Panc1 (cell line): Measurements from ENCODE around the gene ANKRD17.

ENCODE experiments used
- POLR2AphosphoS5 ChIP-seq: IDR thresholded peaks from 2 replicates; pipeline ENCODE4 v1.6.1; 2012; ENCODE audit warnings: mild to moderate bottlenecking, low read depth, low read length, moderate library complexity
- SIN3A ChIP-seq: IDR thresholded peaks from 2 replicates; pipeline ENCODE4 v1.6.1; 2012; ENCODE audit warnings: low read depth, mild to moderate bottlenecking, low read length, moderate library complexity, borderline replicate concordance; ENCODE audit not compliant: insufficient read depth
- TCF7L2 ChIP-seq: IDR thresholded peaks from 2 replicates; pipeline ENCODE4 v1.6.1; 2011; ENCODE audit warnings: mild to moderate bottlenecking, low read depth, low read length, inconsistent platforms
- TF ChIP-seq, protein P1 (sequence below): fragments of 450-650 bp; IDR thresholded peaks from 2 replicates; pipeline ENCODE4 v1.5.1; 2017; ENCODE audit warnings: mild to moderate bottlenecking
- TF ChIP-seq, protein P2 (sequence below), 2 experiments: IDR thresholded peaks; 2 replicates each; pipeline ENCODE4 v1.6.1; 2011 to 2012; ENCODE audit warnings: low read depth in 2 of 2, control low read depth in 1 of 2, low read length in 1 of 2, mild to moderate bottlenecking in 1 of 2, moderate library complexity in 1 of 2; ENCODE audit not compliant: insufficient read depth in 1 of 2

DNA sequence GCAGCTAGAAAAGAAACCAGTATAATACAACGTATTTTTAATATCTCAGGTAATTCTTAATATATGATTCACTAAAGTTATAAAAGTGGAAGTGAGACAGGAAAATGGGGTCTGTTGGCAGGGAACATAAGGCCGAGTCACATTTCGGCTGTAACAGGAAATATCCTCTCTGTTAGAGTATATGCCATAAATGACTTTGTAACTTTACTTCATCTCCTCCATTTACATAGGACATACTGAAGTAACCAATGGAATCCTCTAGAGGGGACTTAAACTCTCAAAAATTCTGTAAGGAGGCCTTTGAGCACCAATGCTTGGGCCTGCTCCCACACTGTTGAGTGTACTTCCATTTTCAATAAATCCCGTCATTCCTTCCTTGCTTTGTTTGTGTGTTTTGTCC, 71.3 kb downstream of the ANKRD17 start:
- TF ChIP-seq, protein P1, sequence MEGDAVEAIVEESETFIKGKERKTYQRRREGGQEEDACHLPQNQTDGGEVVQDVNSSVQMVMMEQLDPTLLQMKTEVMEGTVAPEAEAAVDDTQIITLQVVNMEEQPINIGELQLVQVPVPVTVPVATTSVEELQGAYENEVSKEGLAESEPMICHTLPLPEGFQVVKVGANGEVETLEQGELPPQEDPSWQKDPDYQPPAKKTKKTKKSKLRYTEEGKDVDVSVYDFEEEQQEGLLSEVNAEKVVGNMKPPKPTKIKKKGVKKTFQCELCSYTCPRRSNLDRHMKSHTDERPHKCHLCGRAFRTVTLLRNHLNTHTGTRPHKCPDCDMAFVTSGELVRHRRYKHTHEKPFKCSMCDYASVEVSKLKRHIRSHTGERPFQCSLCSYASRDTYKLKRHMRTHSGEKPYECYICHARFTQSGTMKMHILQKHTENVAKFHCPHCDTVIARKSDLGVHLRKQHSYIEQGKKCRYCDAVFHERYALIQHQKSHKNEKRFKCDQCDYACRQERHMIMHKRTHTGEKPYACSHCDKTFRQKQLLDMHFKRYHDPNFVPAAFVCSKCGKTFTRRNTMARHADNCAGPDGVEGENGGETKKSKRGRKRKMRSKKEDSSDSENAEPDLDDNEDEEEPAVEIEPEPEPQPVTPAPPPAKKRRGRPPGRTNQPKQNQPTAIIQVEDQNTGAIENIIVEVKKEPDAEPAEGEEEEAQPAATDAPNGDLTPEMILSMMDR: no peak
- no peak for TF ChIP-seq TCF7L2
- TF ChIP-seq, protein P2, sequence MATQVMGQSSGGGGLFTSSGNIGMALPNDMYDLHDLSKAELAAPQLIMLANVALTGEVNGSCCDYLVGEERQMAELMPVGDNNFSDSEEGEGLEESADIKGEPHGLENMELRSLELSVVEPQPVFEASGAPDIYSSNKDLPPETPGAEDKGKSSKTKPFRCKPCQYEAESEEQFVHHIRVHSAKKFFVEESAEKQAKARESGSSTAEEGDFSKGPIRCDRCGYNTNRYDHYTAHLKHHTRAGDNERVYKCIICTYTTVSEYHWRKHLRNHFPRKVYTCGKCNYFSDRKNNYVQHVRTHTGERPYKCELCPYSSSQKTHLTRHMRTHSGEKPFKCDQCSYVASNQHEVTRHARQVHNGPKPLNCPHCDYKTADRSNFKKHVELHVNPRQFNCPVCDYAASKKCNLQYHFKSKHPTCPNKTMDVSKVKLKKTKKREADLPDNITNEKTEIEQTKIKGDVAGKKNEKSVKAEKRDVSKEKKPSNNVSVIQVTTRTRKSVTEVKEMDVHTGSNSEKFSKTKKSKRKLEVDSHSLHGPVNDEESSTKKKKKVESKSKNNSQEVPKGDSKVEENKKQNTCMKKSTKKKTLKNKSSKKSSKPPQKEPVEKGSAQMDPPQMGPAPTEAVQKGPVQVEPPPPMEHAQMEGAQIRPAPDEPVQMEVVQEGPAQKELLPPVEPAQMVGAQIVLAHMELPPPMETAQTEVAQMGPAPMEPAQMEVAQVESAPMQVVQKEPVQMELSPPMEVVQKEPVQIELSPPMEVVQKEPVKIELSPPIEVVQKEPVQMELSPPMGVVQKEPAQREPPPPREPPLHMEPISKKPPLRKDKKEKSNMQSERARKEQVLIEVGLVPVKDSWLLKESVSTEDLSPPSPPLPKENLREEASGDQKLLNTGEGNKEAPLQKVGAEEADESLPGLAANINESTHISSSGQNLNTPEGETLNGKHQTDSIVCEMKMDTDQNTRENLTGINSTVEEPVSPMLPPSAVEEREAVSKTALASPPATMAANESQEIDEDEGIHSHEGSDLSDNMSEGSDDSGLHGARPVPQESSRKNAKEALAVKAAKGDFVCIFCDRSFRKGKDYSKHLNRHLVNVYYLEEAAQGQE (IDR thresholded peaks at IDR 0.05; ENCODE audit: insufficient read depth in 1 of 2, low read depth in 2 of 2, low read length in 1 of 2): no peak
- TF ChIP-seq POLR2AphosphoS5: no peak
- TF ChIP-seq SIN3A: no peak
